Mucosa of descending colon (tissue), 3 donors: Measurements from ENCODE around the gene COL23A1. TPM values are rescaled to one million over a fixed set of nuclear protein-coding genes. Genes with fewer than 3 reads are reported as not detected.
"Not testable (repeated sequence)": the region's sequence is repeated elsewhere in the genome, so short reads cannot be mapped to it uniquely, and the experiment has no call there.

Source experiments
- ATAC-seq: fragments of 200-7000 bp; cut with Tn5 transposase; one replicate; pipeline ENCODE4 v1.9.1; 2020; ENCODE audit warnings: mild to moderate bottlenecking, moderate library complexity
- DNase-seq, 3 donors: peaks; one replicate each; pipeline ENCODE4 v3.0.0-alpha.2; 2020
- H3K36me3 ChIP-seq: fragments of 200-600 bp; one replicate; pipeline ENCODE4 v1.8.0; 2021; ENCODE audit warnings: low read depth, mild to moderate bottlenecking
- H3K4me1 ChIP-seq: fragments of 200-600 bp; one replicate; pipeline ENCODE4 v1.8.0; 2021; ENCODE audit warnings: low read depth, mild to moderate bottlenecking
- H3K4me3 ChIP-seq: fragments of 200-600 bp; one replicate; pipeline ENCODE4 v1.8.0; 2021; ENCODE audit warnings: mild to moderate bottlenecking
- H3K9me3 ChIP-seq: fragments of 200-600 bp; one replicate; pipeline ENCODE4 v1.8.0; 2021; ENCODE audit warnings: mild to moderate bottlenecking
- intact Hi-C, 2 donors: fragments of 100-400 bp; cut with DNase I in 1 of 2; cut with micrococcal nuclease in 1 of 2; formaldehyde crosslinking; loops; one replicate each; pipeline versions ENCODE4 v1.11.0 to v1.11.1; 2022; cut with DNase I, micrococcal nuclease
- total RNA-seq, 3 donors: library from RNA; stranded (reverse); fragmentation: NEBNext Ultra II Directional in 2 of 3; extraction: Animal tissue kit (Norgen Biotek cat#: 25700) in 2 of 3; gene quantifications; one replicate each; pipeline versions ENCODE4 v1.2.1 to v1.2.4, GENCODE V29; 2021 to 2023
- TF ChIP-seq, protein P1 (sequence below): fragments of 200-600 bp; IDR thresholded peaks from one replicate; pipeline ENCODE4 v1.8.0; 2022; ENCODE audit warnings: antibody characterized with exemption, mild to moderate bottlenecking
- donor health status: DM: no; HTN: no; CAD: no; lungs with moderate emphysema.
- donor health status: DM: no; HTN: no; CAD: no.
- donor health status: DM: no; HTN: yes; CAD: no.

COL23A1 gene
- total RNA-seq, 3 donors from 2014 or later = 0.17 to 2.7 (median 0.43) TPM

- intact Hi-C loops = no loop called here
Observed at GRCh38 chr5:178241231-178241663, 348.9 kb downstream of the COL23A1 start.

GRCh38 chr5:178240766-178241165, 349.4 kb downstream of the COL23A1 start:
- no peaks in the 10 kb centered on the region for H3K36me3 ChIP-seq
- no peak for DNase-seq
- TF ChIP-seq, protein P1, sequence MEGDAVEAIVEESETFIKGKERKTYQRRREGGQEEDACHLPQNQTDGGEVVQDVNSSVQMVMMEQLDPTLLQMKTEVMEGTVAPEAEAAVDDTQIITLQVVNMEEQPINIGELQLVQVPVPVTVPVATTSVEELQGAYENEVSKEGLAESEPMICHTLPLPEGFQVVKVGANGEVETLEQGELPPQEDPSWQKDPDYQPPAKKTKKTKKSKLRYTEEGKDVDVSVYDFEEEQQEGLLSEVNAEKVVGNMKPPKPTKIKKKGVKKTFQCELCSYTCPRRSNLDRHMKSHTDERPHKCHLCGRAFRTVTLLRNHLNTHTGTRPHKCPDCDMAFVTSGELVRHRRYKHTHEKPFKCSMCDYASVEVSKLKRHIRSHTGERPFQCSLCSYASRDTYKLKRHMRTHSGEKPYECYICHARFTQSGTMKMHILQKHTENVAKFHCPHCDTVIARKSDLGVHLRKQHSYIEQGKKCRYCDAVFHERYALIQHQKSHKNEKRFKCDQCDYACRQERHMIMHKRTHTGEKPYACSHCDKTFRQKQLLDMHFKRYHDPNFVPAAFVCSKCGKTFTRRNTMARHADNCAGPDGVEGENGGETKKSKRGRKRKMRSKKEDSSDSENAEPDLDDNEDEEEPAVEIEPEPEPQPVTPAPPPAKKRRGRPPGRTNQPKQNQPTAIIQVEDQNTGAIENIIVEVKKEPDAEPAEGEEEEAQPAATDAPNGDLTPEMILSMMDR = no peak
- H3K4me3 ChIP-seq = no peak overlapping the region
- H3K9me3 ChIP-seq = no peaks in the 10 kb centered on the region
- intact Hi-C loops = no loop called here
- peaks cover 27% of the 10 kb centered on the region for H3K4me1 ChIP-seq
- no peak for ATAC-seq

More at GRCh38 chr5:178241231-178241663, 348.9 kb downstream of the COL23A1 start:
- Histone ChIP-seq H3K36me3 (no peaks in the 10 kb centered on the region), H3K4me3 (no peak overlapping the region), H3K4me1 (peaks cover 25% of the 10 kb centered on the region), H3K9me3 (no peaks in the 10 kb centered on the region)
- TF ChIP-seq, protein P1 = no peak
- ATAC-seq (no peak), DNase-seq (peak in 1 of 3 donors; percentile 37)

- H3K9me3 ChIP-seq = no peaks in the 10 kb centered on the region
- intact Hi-C loops = no loop called here
- H3K4me1 ChIP-seq = peaks cover 27% of the 10 kb centered on the region
- TF ChIP-seq, protein P1 = no peak
- H3K4me3 ChIP-seq = no peak overlapping the region
- DNase-seq (no peak), ATAC-seq (no peak)
- no peaks in the 10 kb centered on the region for H3K36me3 ChIP-seq
Observed at GRCh38 chr5:178240341-178240741, 349.9 kb downstream of the COL23A1 start.

- peaks cover 27% of the 10 kb centered on the region for H3K4me1 ChIP-seq
- H3K4me3 ChIP-seq, intact Hi-C loops, ATAC-seq, H3K9me3 ChIP-seq, H3K36me3 ChIP-seq: not testable (repeated sequence)
- peak in 1 of 3 donors; percentile 42 for DNase-seq
Observed at GRCh38 chr5:178239626-178240301, 350.4 kb downstream of the COL23A1 start.

DNA sequence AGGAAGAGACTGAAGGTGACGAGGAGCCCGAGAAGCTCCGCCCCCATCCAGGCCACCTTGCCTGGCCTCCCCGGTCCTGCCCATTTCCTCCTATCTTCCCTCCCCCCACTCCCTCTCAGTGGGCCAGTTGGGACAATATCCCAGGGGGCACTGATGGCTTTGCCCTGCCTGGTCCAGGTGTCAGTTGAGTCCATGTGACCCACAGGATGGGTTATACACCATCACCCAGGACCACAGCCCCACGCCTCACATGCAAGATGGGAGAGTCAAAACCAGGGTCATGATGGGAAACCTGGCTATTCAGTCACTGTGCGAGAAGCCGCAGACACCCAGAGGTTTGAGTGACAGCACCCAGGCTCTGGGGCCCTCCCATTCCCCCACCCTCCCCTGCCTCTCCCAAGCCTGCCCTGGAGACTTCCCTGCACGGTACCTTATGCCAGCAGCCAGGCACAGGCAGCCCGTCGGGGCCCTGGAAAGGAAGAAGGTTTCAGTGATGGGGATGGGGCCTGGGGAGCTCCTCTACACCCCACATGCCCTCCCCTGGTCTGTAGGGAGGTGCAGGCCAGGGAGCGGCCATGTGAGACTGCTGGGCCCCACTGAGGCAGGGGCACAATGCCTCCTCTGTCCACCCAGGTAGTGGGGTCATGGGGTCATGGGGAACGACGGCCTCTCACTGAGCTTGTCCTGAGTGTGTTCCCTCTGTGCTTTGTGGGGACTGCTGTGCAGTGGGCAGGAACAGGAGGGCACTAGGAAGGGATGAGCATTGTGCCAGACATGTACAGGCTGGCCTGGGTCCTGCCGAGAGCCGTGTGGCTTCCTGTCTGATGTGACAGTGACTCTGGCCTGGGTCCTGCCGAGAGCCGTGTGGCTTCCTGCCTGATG, 351.2 kb downstream of the COL23A1 start:
- intact Hi-C loops = no loop called here
- no peaks in the 10 kb centered on the region for H3K36me3 ChIP-seq
- no peak overlapping the region for H3K4me3 ChIP-seq
- TF ChIP-seq, protein P1 = no peak
- H3K4me1 ChIP-seq = peaks cover 27% of the 10 kb centered on the region
- H3K9me3 ChIP-seq = no peaks in the 10 kb centered on the region
- DNase-seq (peak in 1 of 3 donors; percentile 40), ATAC-seq (no peak)

GRCh38 chr5:178238313-178238635, 351.9 kb downstream of the COL23A1 start:
- DNase-seq (no peak), ATAC-seq (no peak)
- TF ChIP-seq, protein P1 = no peak
- Histone ChIP-seq H3K4me1 (peaks cover 27% of the 10 kb centered on the region), H3K9me3 (no peaks in the 10 kb centered on the region), H3K36me3 (no peaks in the 10 kb centered on the region), H3K4me3 (no peak overlapping the region)
- intact Hi-C loops = no loop called here
